Panc1 (cell line): Measurements from ENCODE around the gene MMP11. TPM values are rescaled to one million over a fixed set of nuclear protein-coding genes. Genes with fewer than 3 reads are reported as not detected.

Experiments
- ATAC-seq: fragments of 200-7000 bp; cut with Tn5 transposase; 2 replicates; pipeline ENCODE4 v1.9.1; 2020; ENCODE audit warnings: mild to moderate bottlenecking, moderate library complexity
- BruUV-seq: library from RNA; stranded (reverse); fragments of 400-500 nt; replicated peaks from 2 replicates; lab custom pipeline; 2021; lab: Mats Ljungman, UMichigan
- CTCF ChIA-PET: fragments of 300-600 bp; sonication (Branson Sonifier 250); formaldehyde crosslinking; loops from one replicate; lab custom pipeline; 2022; ENCODE audit warnings: antibody characterized with exemption; lab: Charles Lee
- POLR2A ChIA-PET: fragments of 300-600 bp; sonication (Branson Sonifier 250); formaldehyde crosslinking; loops from one replicate; lab custom pipeline; 2022; ENCODE audit warnings: antibody characterized with exemption; lab: Charles Lee
- DNase-seq: peaks from one replicate; pipeline ENCODE4 v3.0.0-alpha.2; 2010; ENCODE audit warnings: low read depth, low spot score
- H3K27ac ChIP-seq: 2 replicates; pipeline ENCODE4 v1.5.1; 2011; ENCODE audit warnings: mild to moderate bottlenecking, low read length, inconsistent platforms
- H3K27me3 ChIP-seq: fragments of 200-500 bp; sonication (Bioruptor generic); 2 replicates; pipeline ENCODE4 v1.6.0; 2014; ENCODE audit warnings: low read length, inconsistent platforms; ENCODE audit not compliant: control insufficient read depth, insufficient read depth
- H3K36me3 ChIP-seq: fragments of 200-500 bp; sonication (Bioruptor generic); 2 replicates; pipeline ENCODE4 v1.5.1; 2014; ENCODE audit warnings: inconsistent platforms, mild to moderate bottlenecking, low read length, moderate library complexity; ENCODE audit not compliant: control insufficient read depth, insufficient read depth
- H3K4me1 ChIP-seq: 2 replicates; pipeline ENCODE4 v1.5.1; 2011; ENCODE audit warnings: inconsistent platforms, mild to moderate bottlenecking, low read length, moderate library complexity; ENCODE audit not compliant: control insufficient read depth, insufficient read depth
- H3K4me3 ChIP-seq, 2 experiments: 2 replicates each; pipeline ENCODE4 v1.5.1; 2011 to 2012; ENCODE audit warnings: low read depth in 2 of 2, low read length in 2 of 2, mild to moderate bottlenecking in 2 of 2, inconsistent platforms in 1 of 2, moderate library complexity in 1 of 2
- H3K9me3 ChIP-seq: fragments of 200-500 bp; sonication (Bioruptor generic); 2 replicates; pipeline ENCODE4 v1.5.1; 2014; ENCODE audit warnings: low read depth, mild to moderate bottlenecking, inconsistent platforms, low read length, moderate library complexity; ENCODE audit not compliant: control insufficient read depth, insufficient read depth
- POLR2AphosphoS5 ChIP-seq: IDR thresholded peaks from 2 replicates; pipeline ENCODE4 v1.6.1; 2012; ENCODE audit warnings: mild to moderate bottlenecking, low read depth, low read length, moderate library complexity
- SIN3A ChIP-seq: IDR thresholded peaks from 2 replicates; pipeline ENCODE4 v1.6.1; 2012; ENCODE audit warnings: low read depth, mild to moderate bottlenecking, low read length, moderate library complexity, borderline replicate concordance; ENCODE audit not compliant: insufficient read depth
- TCF7L2 ChIP-seq: IDR thresholded peaks from 2 replicates; pipeline ENCODE4 v1.6.1; 2011; ENCODE audit warnings: mild to moderate bottlenecking, low read depth, low read length, inconsistent platforms
- in situ Hi-C: cut with HindIII; loops from 2 replicates; pipeline ENCODE4 v1.10.0; 2016; ENCODE audit warnings: low sequenced_read_pairs, low pct_unique_long_range_greater_than_20kb
- intact Hi-C: fragments of 100-400 bp; cut with micrococcal nuclease; formaldehyde crosslinking; loops from one replicate; pipeline ENCODE4 v1.10.0; 2022; ENCODE audit not compliant: unreplicated experiment
- total RNA-seq: library from RNA; stranded (reverse); gene quantifications from one replicate; pipeline ENCODE4 v1.2.1, GENCODE V29; 2021; ENCODE audit not compliant: unreplicated experiment
- TF ChIP-seq, protein P1 (sequence below): fragments of 450-650 bp; IDR thresholded peaks from 2 replicates; pipeline ENCODE4 v1.5.1; 2017; ENCODE audit warnings: mild to moderate bottlenecking
- TF ChIP-seq, protein P2 (sequence below), 2 experiments: IDR thresholded peaks; 2 replicates each; pipeline ENCODE4 v1.6.1; 2011 to 2012; ENCODE audit warnings: low read depth in 2 of 2, control low read depth in 1 of 2, low read length in 1 of 2, mild to moderate bottlenecking in 1 of 2, moderate library complexity in 1 of 2; ENCODE audit not compliant: insufficient read depth in 1 of 2

Gene MMP11
- total RNA-seq, 1 experiment from 2014 or later, result 3.0 TPM

DNA sequence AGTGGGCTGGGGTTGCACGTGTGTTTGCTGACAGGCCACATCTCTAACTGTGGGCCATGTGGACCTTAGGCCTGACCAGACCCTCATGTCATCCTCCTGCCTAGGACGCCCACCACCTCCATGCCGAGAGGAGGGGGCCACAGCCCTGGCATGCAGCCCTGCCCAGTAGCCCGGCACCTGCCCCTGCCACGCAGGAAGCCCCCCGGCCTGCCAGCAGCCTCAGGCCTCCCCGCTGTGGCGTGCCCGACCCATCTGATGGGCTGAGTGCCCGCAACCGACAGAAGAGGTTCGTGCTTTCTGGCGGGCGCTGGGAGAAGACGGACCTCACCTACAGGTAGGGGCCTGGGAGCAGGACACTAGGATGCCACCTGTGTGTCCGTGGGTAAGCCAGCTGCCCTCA lies 6.4 kb downstream of the MMP11 start:
- Histone ChIP-seq H3K4me1 (peaks cover 6% of the 10 kb centered on the region), H3K36me3 (no peaks in the 10 kb centered on the region), H3K9me3 (no peaks in the 10 kb centered on the region), H3K27ac (no peak overlapping the region), H3K4me3 (no peak overlapping the region), H3K27me3 (no peaks in the 10 kb centered on the region)
- ChIA-PET POLR2A (no interaction called here), CTCF (no interaction called here)
- ATAC-seq (no peak), DNase-seq (no peak)
- intact Hi-C loops, result loop anchor here (10.0 kb wide), 1 partner anchor 66 kb away; no protein-coding TSS in a partner anchor
- no TSS peak for BruUV-seq
- TF ChIP-seq SIN3A (no peak), TCF7L2 (no peak), POLR2AphosphoS5 (no peak)
- TF ChIP-seq, protein P1, sequence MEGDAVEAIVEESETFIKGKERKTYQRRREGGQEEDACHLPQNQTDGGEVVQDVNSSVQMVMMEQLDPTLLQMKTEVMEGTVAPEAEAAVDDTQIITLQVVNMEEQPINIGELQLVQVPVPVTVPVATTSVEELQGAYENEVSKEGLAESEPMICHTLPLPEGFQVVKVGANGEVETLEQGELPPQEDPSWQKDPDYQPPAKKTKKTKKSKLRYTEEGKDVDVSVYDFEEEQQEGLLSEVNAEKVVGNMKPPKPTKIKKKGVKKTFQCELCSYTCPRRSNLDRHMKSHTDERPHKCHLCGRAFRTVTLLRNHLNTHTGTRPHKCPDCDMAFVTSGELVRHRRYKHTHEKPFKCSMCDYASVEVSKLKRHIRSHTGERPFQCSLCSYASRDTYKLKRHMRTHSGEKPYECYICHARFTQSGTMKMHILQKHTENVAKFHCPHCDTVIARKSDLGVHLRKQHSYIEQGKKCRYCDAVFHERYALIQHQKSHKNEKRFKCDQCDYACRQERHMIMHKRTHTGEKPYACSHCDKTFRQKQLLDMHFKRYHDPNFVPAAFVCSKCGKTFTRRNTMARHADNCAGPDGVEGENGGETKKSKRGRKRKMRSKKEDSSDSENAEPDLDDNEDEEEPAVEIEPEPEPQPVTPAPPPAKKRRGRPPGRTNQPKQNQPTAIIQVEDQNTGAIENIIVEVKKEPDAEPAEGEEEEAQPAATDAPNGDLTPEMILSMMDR, result no peak
- TF ChIP-seq, protein P2, sequence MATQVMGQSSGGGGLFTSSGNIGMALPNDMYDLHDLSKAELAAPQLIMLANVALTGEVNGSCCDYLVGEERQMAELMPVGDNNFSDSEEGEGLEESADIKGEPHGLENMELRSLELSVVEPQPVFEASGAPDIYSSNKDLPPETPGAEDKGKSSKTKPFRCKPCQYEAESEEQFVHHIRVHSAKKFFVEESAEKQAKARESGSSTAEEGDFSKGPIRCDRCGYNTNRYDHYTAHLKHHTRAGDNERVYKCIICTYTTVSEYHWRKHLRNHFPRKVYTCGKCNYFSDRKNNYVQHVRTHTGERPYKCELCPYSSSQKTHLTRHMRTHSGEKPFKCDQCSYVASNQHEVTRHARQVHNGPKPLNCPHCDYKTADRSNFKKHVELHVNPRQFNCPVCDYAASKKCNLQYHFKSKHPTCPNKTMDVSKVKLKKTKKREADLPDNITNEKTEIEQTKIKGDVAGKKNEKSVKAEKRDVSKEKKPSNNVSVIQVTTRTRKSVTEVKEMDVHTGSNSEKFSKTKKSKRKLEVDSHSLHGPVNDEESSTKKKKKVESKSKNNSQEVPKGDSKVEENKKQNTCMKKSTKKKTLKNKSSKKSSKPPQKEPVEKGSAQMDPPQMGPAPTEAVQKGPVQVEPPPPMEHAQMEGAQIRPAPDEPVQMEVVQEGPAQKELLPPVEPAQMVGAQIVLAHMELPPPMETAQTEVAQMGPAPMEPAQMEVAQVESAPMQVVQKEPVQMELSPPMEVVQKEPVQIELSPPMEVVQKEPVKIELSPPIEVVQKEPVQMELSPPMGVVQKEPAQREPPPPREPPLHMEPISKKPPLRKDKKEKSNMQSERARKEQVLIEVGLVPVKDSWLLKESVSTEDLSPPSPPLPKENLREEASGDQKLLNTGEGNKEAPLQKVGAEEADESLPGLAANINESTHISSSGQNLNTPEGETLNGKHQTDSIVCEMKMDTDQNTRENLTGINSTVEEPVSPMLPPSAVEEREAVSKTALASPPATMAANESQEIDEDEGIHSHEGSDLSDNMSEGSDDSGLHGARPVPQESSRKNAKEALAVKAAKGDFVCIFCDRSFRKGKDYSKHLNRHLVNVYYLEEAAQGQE (IDR thresholded peaks at IDR 0.05; ENCODE audit: insufficient read depth in 1 of 2, low read depth in 2 of 2, low read length in 1 of 2), result no peak
- in situ Hi-C loops, result no loop called here

DNA sequence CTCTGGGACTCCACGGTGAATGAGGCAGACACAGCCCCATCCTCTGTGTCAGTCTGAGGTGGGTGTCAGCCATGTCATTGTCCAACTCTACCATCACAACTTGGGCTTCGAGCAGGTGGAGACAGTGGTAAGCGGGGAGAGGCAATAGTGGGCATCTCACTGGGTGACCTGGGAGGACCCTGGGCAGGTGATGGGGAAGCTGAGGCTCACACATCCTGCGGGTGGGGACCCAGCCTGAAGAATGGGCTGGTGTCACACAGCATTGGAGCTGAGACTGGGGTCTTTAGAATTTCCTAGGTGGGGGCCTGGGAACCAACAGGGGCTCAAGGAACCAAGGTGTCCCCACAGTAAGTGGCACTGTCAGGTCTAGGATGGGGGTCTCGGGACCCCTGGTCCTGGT lies 7.1 kb downstream of the MMP11 start:
- no TSS peak for BruUV-seq

More for the DNA sequence above, 7.1 kb downstream of the MMP11 start:
- Histone ChIP-seq H3K27me3 (no peaks in the 10 kb centered on the region), H3K4me1 (peaks cover 6% of the 10 kb centered on the region), H3K27ac (no peak overlapping the region), H3K36me3 (no peaks in the 10 kb centered on the region), H3K9me3 (no peaks in the 10 kb centered on the region), H3K4me3 (no peak overlapping the region)
- TF ChIP-seq, protein P1, result no peak
- TF ChIP-seq SIN3A (no peak), POLR2AphosphoS5 (no peak), TCF7L2 (no peak)
- TF ChIP-seq, protein P2 (IDR thresholded peaks at IDR 0.05; ENCODE audit: insufficient read depth in 1 of 2, low read depth in 2 of 2, low read length in 1 of 2), result no peak
- ATAC-seq (no peak), DNase-seq (no peak)
- POLR2A ChIA-PET, result no interaction called here
- in situ Hi-C loops (no loop called here), intact Hi-C loops (loop anchor here (10.0 kb wide), 1 partner anchor 65 kb away; no protein-coding TSS in a partner anchor)
- CTCF ChIA-PET, result no interaction called here
